ENCODE data around the gene THSD4. TPM values are rescaled to one million over a fixed set of nuclear protein-coding genes. Genes with fewer than 3 reads are reported as not detected.

THSD4 gene
- polyA plus RNA-seq, 1 donor (not counting 4 experiments of a cell fraction or from before 2014, with no cell fraction given), result 24.5 TPM

GRCh38 chr15:71085809-71086208 is 29.5 kb upstream of the THSD4 start:
- no peaks in the 10 kb centered on the region for H3K9me1 ChIP-seq (ENCODE audit: control insufficient read depth, extremely low read depth, insufficient read depth, low read length)
- peaks cover 5% of the 10 kb centered on the region for H3K9me3 ChIP-seq (ENCODE audit: control insufficient read depth, low read depth, low read length)
- dilution Hi-C loops (cut with MboI; ENCODE audit: extremely low pct_ligation_motif_present, low sequenced_read_pairs), result no loop called here
- H4K20me1 ChIP-seq (ENCODE audit: control insufficient read depth, extremely low read depth, insufficient read depth, low read length), result no peaks in the 10 kb centered on the region
- no peaks in the 10 kb centered on the region for H3K27me3 ChIP-seq (ENCODE audit: control insufficient read depth, extremely low read depth, insufficient read depth, low read length)
- peaks cover 9% of the 10 kb centered on the region for H3K4me1 ChIP-seq (ENCODE audit: control insufficient read depth, extremely low read depth, insufficient read depth, low read length)
- no peak overlapping the region for H3K27ac ChIP-seq (ENCODE audit: control insufficient read depth, insufficient read depth, low read length)
- no peak overlapping the region for H3K9ac ChIP-seq (ENCODE audit: control insufficient read depth, extremely low read depth, insufficient read depth, low read length)
- no peaks in the 10 kb centered on the region for H3K36me3 ChIP-seq (ENCODE audit: control insufficient read depth in 2 of 2, extremely low read depth in 1 of 2, insufficient read depth in 2 of 2, low read length in 2 of 2)
- FAIRE-seq (no peak), DNase-seq (ENCODE audit: low read depth, low spot score) (no peak)
- H3K4me2 ChIP-seq (ENCODE audit: control insufficient read depth, extremely low read depth, insufficient read depth, low read depth, low read length), result no peak overlapping the region
- H2AFZ ChIP-seq (ENCODE audit: control insufficient read depth, low read length), result no peak overlapping the region
- H3K79me2 ChIP-seq (ENCODE audit: control insufficient read depth, insufficient read depth, low read length), result no peaks in the 10 kb centered on the region
- H3K4me3 ChIP-seq (ENCODE audit: control insufficient read depth in 2 of 3, extremely low read depth in 1 of 3, insufficient read depth in 2 of 3, low read depth in 1 of 3, low read length in 3 of 3), result no peak overlapping the region
- TF ChIP-seq CTCF (optimal IDR thresholded peaks at IDR 0.05 in 1 of 3, IDR thresholded peaks at IDR 0.05 in 1 of 3, conservative IDR thresholded peaks at IDR 0.05 in 1 of 3; ENCODE audit: extremely low read depth in 1 of 3, insufficient read depth in 2 of 3, low read length in 3 of 3), result no peak
- TF ChIP-seq EZH2 (IDR thresholded peaks at IDR 0.05; ENCODE audit: low read length), result no peak

GRCh38 chr15:71088155-71088554 is 27.1 kb upstream of the THSD4 start:
- Histone ChIP-seq H4K20me1 (ENCODE audit: control insufficient read depth, extremely low read depth, insufficient read depth, low read length) (no peaks in the 10 kb centered on the region), H2AFZ (ENCODE audit: control insufficient read depth, low read length) (no peak overlapping the region), H3K4me1 (ENCODE audit: control insufficient read depth, extremely low read depth, insufficient read depth, low read length) (peaks cover 5% of the 10 kb centered on the region), H3K79me2 (ENCODE audit: control insufficient read depth, insufficient read depth, low read length) (no peaks in the 10 kb centered on the region), H3K9me3 (ENCODE audit: control insufficient read depth, low read depth, low read length) (peaks cover 5% of the 10 kb centered on the region), H3K27ac (ENCODE audit: control insufficient read depth, insufficient read depth, low read length) (no peak overlapping the region), H3K4me3 (ENCODE audit: control insufficient read depth in 2 of 3, extremely low read depth in 1 of 3, insufficient read depth in 2 of 3, low read depth in 1 of 3, low read length in 3 of 3) (no peak overlapping the region), H3K36me3 (ENCODE audit: control insufficient read depth in 2 of 2, extremely low read depth in 1 of 2, insufficient read depth in 2 of 2, low read length in 2 of 2) (no peaks in the 10 kb centered on the region), H3K9me1 (ENCODE audit: control insufficient read depth, extremely low read depth, insufficient read depth, low read length) (no peaks in the 10 kb centered on the region), H3K4me2 (ENCODE audit: control insufficient read depth, extremely low read depth, insufficient read depth, low read depth, low read length) (no peak overlapping the region), H3K9ac (ENCODE audit: control insufficient read depth, extremely low read depth, insufficient read depth, low read length) (no peak overlapping the region), H3K27me3 (ENCODE audit: control insufficient read depth, extremely low read depth, insufficient read depth, low read length) (no peaks in the 10 kb centered on the region)
- DNase-seq (ENCODE audit: low read depth, low spot score), result no peak
- no peak for FAIRE-seq
- dilution Hi-C loops (cut with MboI; ENCODE audit: extremely low pct_ligation_motif_present, low sequenced_read_pairs), result no loop called here
- TF ChIP-seq CTCF (optimal IDR thresholded peaks at IDR 0.05 in 1 of 3, IDR thresholded peaks at IDR 0.05 in 1 of 3, conservative IDR thresholded peaks at IDR 0.05 in 1 of 3; ENCODE audit: extremely low read depth in 1 of 3, insufficient read depth in 2 of 3, low read length in 3 of 3) (no peak), EZH2 (IDR thresholded peaks at IDR 0.05; ENCODE audit: low read length) (no peak)
